ENCODE data around the gene PCNX1. TPM values are rescaled to one million over a fixed set of nuclear protein-coding genes. Genes with fewer than 3 reads are reported as not detected.
"Not testable (repeated sequence)": the region's sequence is repeated elsewhere in the genome, so short reads cannot be mapped to it uniquely, and the experiment has no call there.

PCNX1 gene
- total RNA-seq (2021; fragmentation: NEBNext Ultra II Directional; extraction: Animal tissue kit (Norgen Biotek cat#: 25700)): 10 to 100 TPM; 35.1 to 49.6 (median 41.1) TPM
- long read RNA-seq, partial matches to known transcripts: 4 of 10 reads
- long read RNA-seq, other reads (novel, unspliced or antisense): 6 of 10 reads

DNA sequence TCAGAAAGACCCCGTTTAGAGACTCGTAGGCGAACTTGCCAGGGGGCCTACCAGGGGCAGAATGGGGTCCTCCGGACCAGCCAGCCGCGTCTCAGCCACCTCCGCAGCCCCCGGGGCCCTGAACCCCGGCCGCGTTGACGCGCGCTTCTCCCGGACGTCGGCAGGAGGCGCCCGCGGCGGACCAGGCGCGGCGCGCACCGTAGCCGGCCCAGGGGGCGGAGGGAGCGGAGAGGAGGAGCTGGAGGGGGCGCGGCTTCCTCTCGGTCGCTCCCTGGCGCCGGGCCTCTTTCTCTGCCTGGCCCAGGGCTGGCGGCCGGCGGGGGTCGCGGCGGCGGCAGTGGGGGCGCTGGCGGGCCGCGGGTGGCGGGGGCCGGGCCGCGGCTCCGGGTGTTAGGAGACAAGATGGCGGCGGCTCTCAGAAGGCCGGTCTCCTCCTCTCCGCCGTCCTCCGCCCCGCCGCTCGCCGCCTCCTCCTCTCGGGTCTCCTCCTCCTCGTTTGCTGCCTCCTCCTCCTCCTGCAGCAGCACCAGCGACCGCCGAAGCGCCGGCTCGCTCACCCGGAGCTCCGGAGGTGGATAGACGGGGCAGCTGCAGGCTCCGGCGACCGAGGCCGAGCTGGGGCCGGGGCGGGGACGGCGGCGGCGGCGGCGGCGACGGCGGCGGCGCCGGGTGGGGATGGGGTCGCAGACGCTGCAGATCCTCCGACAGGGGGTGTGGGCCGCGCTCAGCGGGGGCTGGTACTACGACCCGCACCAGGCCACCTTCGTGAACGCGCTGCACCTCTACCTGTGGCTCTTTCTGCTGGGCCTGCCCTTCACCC is at the start of gene PCNX1:
Gene PCNX1 (plus strand): TSS at position 284 of the 820 bp plus-strand sequence. CDS start 392 bp downstream, at position 676.
- peak within 1 kb of the TSS; percentile 96 for H3K4me3 Mint-ChIP-seq
- no peaks in the 10 kb centered on the region for H3K9me3 Mint-ChIP-seq
- no peaks in the 10 kb centered on the region; the same call in 1 of the 2 replicates for H3K36me3 Mint-ChIP-seq (ENCODE audit: low read depth)
- peak; percentile 88 for DNase-seq
- peaks cover 5% of the 10 kb centered on the region for H3K27me3 Mint-ChIP-seq (ENCODE audit: insufficient read depth)
- peak within 1 kb of the TSS; percentile 85 for H3K27ac Mint-ChIP-seq
- TF ChIP-seq, protein P1, sequence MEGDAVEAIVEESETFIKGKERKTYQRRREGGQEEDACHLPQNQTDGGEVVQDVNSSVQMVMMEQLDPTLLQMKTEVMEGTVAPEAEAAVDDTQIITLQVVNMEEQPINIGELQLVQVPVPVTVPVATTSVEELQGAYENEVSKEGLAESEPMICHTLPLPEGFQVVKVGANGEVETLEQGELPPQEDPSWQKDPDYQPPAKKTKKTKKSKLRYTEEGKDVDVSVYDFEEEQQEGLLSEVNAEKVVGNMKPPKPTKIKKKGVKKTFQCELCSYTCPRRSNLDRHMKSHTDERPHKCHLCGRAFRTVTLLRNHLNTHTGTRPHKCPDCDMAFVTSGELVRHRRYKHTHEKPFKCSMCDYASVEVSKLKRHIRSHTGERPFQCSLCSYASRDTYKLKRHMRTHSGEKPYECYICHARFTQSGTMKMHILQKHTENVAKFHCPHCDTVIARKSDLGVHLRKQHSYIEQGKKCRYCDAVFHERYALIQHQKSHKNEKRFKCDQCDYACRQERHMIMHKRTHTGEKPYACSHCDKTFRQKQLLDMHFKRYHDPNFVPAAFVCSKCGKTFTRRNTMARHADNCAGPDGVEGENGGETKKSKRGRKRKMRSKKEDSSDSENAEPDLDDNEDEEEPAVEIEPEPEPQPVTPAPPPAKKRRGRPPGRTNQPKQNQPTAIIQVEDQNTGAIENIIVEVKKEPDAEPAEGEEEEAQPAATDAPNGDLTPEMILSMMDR (IDR thresholded peaks at IDR 0.05): peak; percentile 82
- H3K4me1 Mint-ChIP-seq (ENCODE audit: low read depth): peaks cover 69% of the 10 kb centered on the region

GRCh38 chr14:70857496-70857890 is 49.8 kb upstream of the PCNX1 start:
- H3K4me3 Mint-ChIP-seq: peak overlapping the region; percentile 58; the same call in 1 of the 2 replicates
- H3K27ac Mint-ChIP-seq: peak overlapping the region; percentile 83
- TF ChIP-seq, protein P1 (IDR thresholded peaks at IDR 0.05): no peak
- peaks cover 51% of the 10 kb centered on the region for H3K4me1 Mint-ChIP-seq (ENCODE audit: low read depth)
- no peaks in the 10 kb centered on the region for H3K9me3 Mint-ChIP-seq
- H3K27me3 Mint-ChIP-seq (ENCODE audit: insufficient read depth): no peaks in the 10 kb centered on the region
- no peaks in the 10 kb centered on the region for H3K36me3 Mint-ChIP-seq (ENCODE audit: low read depth)
- no peak for DNase-seq

DNA sequence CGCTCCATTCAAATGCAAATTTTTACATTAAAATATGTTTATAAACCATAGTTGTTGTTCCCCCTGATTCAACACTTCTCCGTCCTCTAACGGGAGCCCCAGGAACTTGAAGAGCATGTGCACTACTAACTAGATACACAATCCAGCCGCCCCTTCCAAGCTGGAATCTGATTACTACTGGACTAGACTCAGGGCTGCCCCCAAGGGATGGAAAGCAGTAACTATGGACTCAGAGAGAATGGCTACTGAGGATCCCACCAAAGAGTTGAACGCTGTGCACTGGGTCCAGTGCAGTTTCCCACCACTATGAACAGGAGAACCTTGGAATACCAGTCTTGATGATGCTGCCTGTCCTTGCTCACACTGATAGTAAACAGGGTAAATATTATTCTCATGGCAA is 48.6 kb upstream of the PCNX1 start:
- Mint-ChIP-seq H3K4me1 (ENCODE audit: low read depth) (peaks cover 47% of the 10 kb centered on the region), H3K4me3 (no peak overlapping the region), H3K27me3 (ENCODE audit: insufficient read depth) (no peaks in the 10 kb centered on the region), H3K27ac (no peak overlapping the region), H3K9me3 (no peaks in the 10 kb centered on the region), H3K36me3 (ENCODE audit: low read depth) (no peaks in the 10 kb centered on the region)
- TF ChIP-seq, protein P1 (IDR thresholded peaks at IDR 0.05): peak; percentile 32
- DNase-seq: no peak

DNA sequence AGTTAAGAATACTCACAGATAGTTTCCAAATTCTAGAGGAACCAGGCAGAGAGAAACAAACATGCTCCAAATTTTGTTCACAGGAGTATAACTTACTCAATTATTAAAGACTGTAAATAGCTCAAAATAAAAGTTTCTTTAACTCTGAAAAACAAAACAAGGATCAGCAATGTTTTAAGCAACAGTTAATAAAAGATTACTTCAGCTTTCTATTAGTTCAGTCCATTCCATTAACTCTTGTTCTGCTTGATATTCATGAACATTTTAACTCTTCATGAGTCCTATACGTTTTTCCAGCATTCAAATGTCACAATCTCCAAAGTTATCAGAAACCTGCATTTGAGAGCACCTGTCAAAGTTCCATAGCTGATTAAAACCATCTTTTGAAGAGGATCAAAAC is 40.3 kb upstream of the PCNX1 start:
- Mint-ChIP-seq H3K9me3 (peaks cover 22% of the 10 kb centered on the region), H3K36me3 (ENCODE audit: low read depth) (peaks cover 30% of the 10 kb centered on the region)
- not testable (repeated sequence) for H3K27ac Mint-ChIP-seq; H3K4me1 Mint-ChIP-seq (ENCODE audit: low read depth); H3K27me3 Mint-ChIP-seq (ENCODE audit: insufficient read depth); DNase-seq; H3K4me3 Mint-ChIP-seq

DNA sequence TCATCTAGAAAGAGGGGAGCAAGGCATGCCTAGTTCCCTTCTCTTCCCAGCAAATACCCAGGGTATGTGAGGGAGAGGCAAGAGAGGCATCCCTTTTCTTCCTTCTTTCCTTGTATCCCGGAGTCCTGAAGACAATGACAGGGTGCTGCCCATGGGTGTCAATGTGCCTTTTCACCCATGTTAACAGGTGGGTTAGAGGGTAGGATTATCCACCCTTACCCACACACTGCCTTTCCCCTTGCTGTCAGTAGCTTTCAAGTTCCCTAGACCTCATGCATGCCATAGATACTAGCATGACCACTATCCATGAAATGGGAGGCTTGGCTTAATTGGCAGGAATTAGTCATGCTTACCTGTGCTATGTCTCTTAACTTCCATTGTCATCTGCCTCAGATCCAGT is 36.3 kb upstream of the PCNX1 start:
- Mint-ChIP-seq H3K27me3 (ENCODE audit: insufficient read depth) (no peaks in the 10 kb centered on the region), H3K4me3 (no peak overlapping the region), H3K36me3 (ENCODE audit: low read depth) (peaks cover 27% of the 10 kb centered on the region), H3K9me3 (peaks cover 22% of the 10 kb centered on the region), H3K27ac (no peak overlapping the region), H3K4me1 (ENCODE audit: low read depth) (peaks cover 5% of the 10 kb centered on the region; the same call in 1 of the 2 replicates)
- no peak for DNase-seq
- TF ChIP-seq, protein P1 (IDR thresholded peaks at IDR 0.05): no peak

Measured in HFFc6 (cell line).